ENCODE results near the gene EIF5.

GRCh38 chr14:103353362-103353761, 19.3 kb downstream of the EIF5 start:
- TF ChIP-seq CTCF (IDR thresholded peaks at IDR 0.05) (no peak), ZFX (IDR thresholded peaks at IDR 0.05; ENCODE audit: borderline replicate concordance) (no peak)
